ENCODE results near the gene RREB1.

Gene RREB1

DNA sequence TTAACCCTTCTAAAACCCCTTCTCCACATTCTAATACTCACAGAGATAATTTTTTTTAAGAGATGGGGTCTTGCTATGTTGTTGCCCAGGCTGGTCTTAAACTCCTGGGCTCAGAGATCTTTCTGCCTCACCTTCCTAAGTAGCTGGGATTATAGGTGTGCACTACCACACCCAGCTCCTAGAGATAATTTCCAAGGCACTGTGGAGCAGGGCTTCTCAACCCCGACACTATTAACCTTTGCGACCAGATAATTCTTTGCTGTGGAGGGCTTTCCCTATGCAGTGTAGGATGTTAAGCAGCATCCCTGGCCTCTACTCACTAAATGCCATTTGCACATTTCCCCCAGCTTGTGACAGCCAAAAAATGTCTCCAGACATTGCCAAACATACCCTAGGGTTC, 8.8 kb upstream of the RREB1 start:
- DNase-seq: no peak

DNA sequence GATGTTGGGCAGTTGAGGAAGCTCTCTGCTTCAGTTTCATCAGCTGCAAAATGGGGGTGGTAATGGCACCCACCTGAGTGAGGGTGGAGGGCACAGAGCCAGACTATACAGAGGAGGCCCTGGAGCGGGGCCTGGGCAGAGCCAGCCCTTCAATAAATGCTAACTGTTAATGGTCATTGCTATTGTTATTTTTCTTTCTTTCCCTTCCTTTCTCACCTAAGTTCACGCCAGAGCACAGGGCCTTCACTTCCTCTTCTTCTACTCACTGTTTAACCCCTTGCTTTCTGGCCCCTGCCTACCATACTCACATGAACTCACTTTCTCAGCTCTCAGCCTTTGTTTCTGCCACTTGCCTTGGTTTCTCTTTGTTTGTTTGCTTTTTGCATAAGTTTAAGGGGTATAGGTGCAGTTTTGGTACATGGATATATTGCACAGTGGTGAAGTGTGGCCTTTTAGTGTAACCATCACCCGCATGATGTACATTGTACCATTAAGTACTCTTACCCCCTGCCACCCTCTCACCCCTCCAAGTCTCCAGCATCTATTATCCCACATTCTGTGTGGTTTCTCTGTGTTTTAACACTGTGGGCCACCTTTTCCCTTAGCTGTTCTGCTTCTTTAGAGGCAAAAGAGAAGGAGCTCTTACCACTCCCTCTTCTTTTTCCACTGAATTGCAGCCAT, 7.5 kb upstream of the RREB1 start:
- DNase-seq: no peak

GRCh38 chr6:7100753-7101081, 7.0 kb upstream of the RREB1 start:
- DNase-seq: no peak

GRCh38 chr6:7101290-7101689, 6.5 kb upstream of the RREB1 start:
- no peak for DNase-seq

DNA sequence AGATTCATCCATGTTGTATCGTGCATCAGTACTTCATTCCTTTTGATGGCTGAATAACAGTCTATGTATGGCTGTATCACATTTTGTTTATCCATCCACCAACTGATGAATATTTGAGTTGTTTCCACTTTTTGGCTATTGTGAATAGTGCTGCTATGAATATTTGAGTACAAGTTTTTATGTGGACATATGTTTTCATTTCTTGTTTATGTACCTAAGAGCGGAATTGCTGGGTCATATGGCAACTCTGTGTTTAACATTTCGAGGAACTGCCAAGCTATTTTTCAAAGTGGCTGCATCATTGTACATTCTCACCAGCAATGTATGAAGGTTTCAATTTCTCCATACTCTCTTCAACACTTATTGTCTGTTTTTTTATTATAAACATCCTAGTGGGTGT, 3.0 kb upstream of the RREB1 start:
- no peak for DNase-seq

- no peak for DNase-seq
Measured at GRCh38 chr6:7106215-7106751, 1.5 kb upstream of the RREB1 start.

- no peak for DNase-seq
Measured at GRCh38 chr6:7106752-7107577, 796 bp upstream of the RREB1 start.

DNA sequence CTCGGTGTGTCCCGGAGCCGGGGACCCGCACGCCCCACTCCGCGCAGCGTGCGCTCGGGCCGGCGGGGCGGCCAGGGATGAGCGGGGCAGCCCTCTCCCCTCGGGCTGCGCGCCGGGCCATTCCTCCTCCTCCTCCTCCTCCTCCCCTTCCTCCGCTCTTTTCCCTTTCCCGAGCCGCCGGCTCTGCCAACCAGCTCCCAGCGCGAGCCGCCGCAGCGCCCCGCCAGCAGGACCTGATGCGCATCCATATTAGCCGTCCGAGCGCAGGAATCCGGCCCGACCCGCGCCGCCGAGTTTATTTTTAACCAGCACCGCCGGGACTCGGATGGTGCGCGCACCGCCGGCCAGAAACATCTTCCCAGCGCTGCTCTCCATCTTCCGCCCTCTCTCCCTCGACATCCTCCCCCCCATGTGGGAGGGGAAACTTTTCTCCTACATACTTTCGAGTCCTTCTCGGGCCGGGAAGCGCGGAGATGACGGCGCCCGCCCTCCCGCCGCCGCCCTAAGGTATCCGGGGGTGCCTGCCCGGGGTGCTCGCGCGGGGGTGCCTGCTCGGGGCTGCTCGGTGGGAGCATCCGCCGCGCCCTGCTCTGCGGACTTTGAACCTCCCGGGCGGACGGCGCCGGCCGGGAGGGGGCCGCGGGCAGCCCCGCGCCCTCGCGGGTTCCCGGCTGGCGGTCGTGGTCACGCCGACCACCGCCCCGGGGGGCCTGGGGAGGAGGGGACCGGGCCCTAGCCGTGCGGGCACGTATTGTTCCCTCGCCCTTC, 619 bp downstream of the RREB1 start:
- DNase-seq: no peak

DNA sequence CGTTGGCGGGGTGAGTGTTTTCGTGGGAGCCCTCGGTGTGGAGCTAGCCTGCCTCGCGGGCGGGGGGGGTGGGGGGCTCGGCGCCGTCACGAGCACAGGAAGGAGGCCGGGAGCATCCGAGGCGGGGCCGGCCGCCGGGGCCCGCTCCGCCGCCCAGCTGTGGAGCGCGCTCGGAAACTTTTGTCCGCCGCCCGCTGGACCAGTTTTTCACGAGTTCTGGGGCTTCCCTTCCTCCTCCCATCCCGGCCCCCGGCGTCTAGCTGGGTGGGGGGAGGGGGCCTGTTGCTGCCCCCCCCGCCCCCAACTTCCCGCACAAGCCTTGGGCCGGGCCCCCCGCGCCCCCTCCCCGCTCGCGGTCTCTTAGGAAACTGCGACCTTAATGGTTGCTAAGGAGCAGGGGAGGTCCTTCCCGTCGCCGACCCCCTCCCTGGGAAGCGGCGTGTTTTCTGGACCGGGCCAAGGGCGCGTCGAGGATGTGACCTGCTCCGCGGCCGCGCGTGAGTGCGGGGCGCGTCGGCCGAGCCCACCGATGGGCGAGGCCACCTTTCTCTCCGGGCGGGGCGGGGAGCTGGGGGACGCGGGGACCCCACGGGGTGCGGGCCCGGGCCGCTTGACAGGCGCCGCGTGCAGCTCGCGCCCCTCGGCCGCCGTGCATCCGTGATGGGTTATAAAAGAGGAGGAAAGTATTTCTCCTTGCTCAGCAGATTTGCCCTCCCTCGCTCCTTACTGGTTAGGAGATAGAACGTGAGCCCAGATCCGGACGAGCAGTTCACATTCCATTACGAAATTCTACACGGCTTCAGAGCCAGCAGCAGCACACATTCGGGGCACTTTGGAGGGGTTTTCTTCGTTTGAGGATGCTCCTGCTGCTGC, 1.4 kb downstream of the RREB1 start:
- no peak for DNase-seq

- DNase-seq: no peak
Measured at GRCh38 chr6:7110092-7110792, 2.5 kb downstream of the RREB1 start.

- DNase-seq: no peak
Measured at GRCh38 chr6:7111095-7111690, 3.4 kb downstream of the RREB1 start.

GRCh38 chr6:7112171-7112570, 4.4 kb downstream of the RREB1 start:
- no peak for DNase-seq

GRCh38 chr6:7112741-7113313, 5.1 kb downstream of the RREB1 start:
- no peak for DNase-seq

GRCh38 chr6:7114744-7115458, 7.1 kb downstream of the RREB1 start:
- no peak for DNase-seq

DNA sequence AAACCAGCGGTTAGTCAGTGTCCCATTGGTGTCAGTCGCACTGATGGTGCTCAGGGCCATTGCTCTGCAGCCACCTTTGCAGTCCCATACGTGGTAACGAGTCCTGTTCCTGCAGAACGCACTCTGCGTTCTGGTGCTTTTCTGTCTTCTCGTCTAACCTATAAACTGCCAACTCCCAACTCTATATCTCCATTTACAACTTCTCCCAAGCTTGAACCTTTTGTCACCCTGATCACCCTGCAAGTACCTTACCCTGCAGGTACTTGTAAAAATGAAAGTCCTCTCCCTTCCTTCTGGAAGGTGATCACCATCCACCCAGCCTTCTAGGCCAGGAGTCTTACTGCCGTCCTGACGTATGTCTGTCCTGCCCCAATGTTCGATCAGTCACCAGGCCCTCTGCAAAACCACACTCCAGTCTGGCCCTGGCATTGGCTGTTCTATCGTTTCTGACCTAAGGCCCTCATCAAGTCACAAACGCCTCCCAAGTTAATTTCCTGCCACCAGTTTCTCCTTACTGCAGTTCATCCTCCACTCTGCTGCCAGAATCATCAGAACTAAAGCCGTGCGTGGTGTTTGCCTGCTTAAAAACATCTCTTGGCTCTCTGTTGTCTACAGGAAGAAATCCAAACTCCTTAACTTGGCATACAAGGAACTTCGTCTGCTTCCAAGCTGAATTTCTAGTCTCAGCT, 7.9 kb downstream of the RREB1 start:
- no peak for DNase-seq

- no peak for DNase-seq
Measured at GRCh38 chr6:7119272-7119801, 11.6 kb downstream of the RREB1 start.

- DNase-seq: no peak
Measured at GRCh38 chr6:7121700-7122241, 14.0 kb downstream of the RREB1 start.

- no peak for DNase-seq
Measured at GRCh38 chr6:7122684-7123083, 14.9 kb downstream of the RREB1 start.

- no peak for DNase-seq
Measured at GRCh38 chr6:7124114-7124513, 16.4 kb downstream of the RREB1 start.
